ENCODE results near the gene ZNF25.
"Not testable (repeated sequence)": the region's sequence is repeated elsewhere in the genome, so short reads cannot be mapped to it uniquely, and the experiment has no call there.

Gene ZNF25

DNA sequence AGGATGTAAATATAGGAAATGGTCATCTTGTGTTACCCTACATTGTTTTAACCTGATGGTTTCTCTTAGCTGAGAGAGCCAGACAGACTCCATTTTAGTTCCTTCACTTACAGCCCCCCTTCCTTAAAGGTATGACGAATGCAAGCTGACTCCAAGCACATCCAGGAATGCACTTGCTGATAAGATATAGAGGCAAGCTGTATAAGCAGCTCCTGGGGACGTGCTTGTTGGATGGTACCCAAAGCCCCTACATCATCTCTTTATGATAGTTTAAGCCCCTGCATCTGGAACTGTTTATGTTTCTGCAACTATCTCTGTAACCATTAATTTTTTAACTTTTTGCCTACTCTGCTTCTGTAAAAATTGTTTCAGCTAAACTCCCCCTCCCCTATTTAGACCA, 41.7 kb downstream of the ZNF25 start:
- no peak for DNase-seq (ENCODE audit: low spot score)
- Histone ChIP-seq H3K14ac (ENCODE audit: low read length) (no peak overlapping the region), H4K8ac (ENCODE audit: low read depth, low read length) (no peak overlapping the region), H2AK5ac (ENCODE audit: low read depth, low read length) (no peak overlapping the region), H3K4me1 (ENCODE audit: control insufficient read depth in 2 of 2, insufficient read depth in 1 of 2, low read depth in 1 of 2, low read length in 2 of 2) (no peaks in the 10 kb centered on the region), H2BK5ac (ENCODE audit: low read length) (no peak overlapping the region), H3K9me3 (replicated peaks in 1 of 2; ENCODE audit: control insufficient read depth in 2 of 2, insufficient read depth in 1 of 2, low read depth in 1 of 2, low read length in 2 of 2) (peaks cover 0 to 21% of the 10 kb centered on the region in 2 donors), H3K9ac (ENCODE audit: low read depth, low read length, poor library complexity) (no peak overlapping the region), H2BK12ac (ENCODE audit: low read length) (no peak overlapping the region), H4K91ac (ENCODE audit: low read depth, low read length, poor library complexity) (no peak overlapping the region), H3K4me2 (ENCODE audit: insufficient read depth, low read length, poor library complexity, severe bottlenecking) (no peak overlapping the region), H3K27ac (replicated peaks; ENCODE audit: low read length) (no peak overlapping the region), H3K4ac (ENCODE audit: low read length) (no peak overlapping the region), H3K18ac (ENCODE audit: low read length) (no peak overlapping the region), H3K36me3 (replicated peaks in 1 of 2; ENCODE audit: control insufficient read depth in 2 of 2, insufficient read depth in 2 of 2, low read length in 2 of 2) (no peaks in the 10 kb centered on the region), H2BK120ac (ENCODE audit: low read depth, low read length) (no peak overlapping the region), H3K27me3 (ENCODE audit: control insufficient read depth in 3 of 3, insufficient read depth in 3 of 3, low read depth in 1 of 3, low read length in 3 of 3) (no peaks in the 10 kb centered on the region), H2AFZ (ENCODE audit: low read length) (no peak overlapping the region), H3K79me1 (ENCODE audit: low read depth, low read length) (no peaks in the 10 kb centered on the region), H3K4me3 (ENCODE audit: low read length in 2 of 2) (no peak overlapping the region), H2BK15ac (ENCODE audit: low read length) (no peak overlapping the region), H3K23ac (ENCODE audit: low read depth, low read length, poor library complexity) (no peak overlapping the region)
- no CpG with 5 or more reads among the region's 2 CpGs for WGBS, 2 donors (ENCODE audit: extremely low coverage in 2 of 2, insufficient read length in 2 of 2, insufficient replicate concordance in 1 of 2)

DNA sequence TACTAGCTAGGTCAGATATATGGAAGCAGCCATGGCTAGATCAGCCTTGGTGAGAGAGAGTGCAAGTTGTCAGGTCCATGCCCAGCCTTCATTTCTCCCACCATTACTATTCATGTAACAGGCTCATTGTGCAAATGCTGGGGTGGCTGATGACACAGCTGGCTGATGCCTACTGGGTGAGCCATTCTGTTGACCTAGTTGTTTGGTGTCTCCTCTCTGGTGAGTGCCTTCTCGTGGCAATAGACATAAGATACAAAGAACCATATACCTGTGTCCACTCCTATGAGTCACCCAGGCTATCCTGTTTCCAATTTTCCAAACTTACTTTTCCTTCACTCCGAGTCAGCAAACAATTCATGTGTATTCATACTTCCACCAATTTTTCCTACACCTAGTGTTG, 46.0 kb downstream of the ZNF25 start:
- Histone ChIP-seq H2AK5ac (ENCODE audit: low read depth, low read length) (no peak overlapping the region), H3K9me3 (replicated peaks in 1 of 2; ENCODE audit: control insufficient read depth in 2 of 2, insufficient read depth in 1 of 2, low read depth in 1 of 2, low read length in 2 of 2) (peaks cover 0 to 23% of the 10 kb centered on the region in 2 donors), H2AFZ (ENCODE audit: low read length) (no peak overlapping the region), H3K18ac (ENCODE audit: low read length) (no peak overlapping the region), H3K79me1 (ENCODE audit: low read depth, low read length) (no peaks in the 10 kb centered on the region), H4K91ac (ENCODE audit: low read depth, low read length, poor library complexity) (no peak overlapping the region), H3K4me2 (ENCODE audit: insufficient read depth, low read length, poor library complexity, severe bottlenecking) (no peak overlapping the region), H3K36me3 (replicated peaks in 1 of 2; ENCODE audit: control insufficient read depth in 2 of 2, insufficient read depth in 2 of 2, low read length in 2 of 2) (no peaks in the 10 kb centered on the region), H2BK12ac (ENCODE audit: low read length) (no peak overlapping the region), H3K27me3 (ENCODE audit: control insufficient read depth in 3 of 3, insufficient read depth in 3 of 3, low read depth in 1 of 3, low read length in 3 of 3) (no peaks in the 10 kb centered on the region), H3K23ac (ENCODE audit: low read depth, low read length, poor library complexity) (no peak overlapping the region), H3K4me1 (ENCODE audit: control insufficient read depth in 2 of 2, insufficient read depth in 1 of 2, low read depth in 1 of 2, low read length in 2 of 2) (no peaks in the 10 kb centered on the region), H2BK5ac (ENCODE audit: low read length) (no peak overlapping the region), H2BK15ac (ENCODE audit: low read length) (no peak overlapping the region), H4K8ac (ENCODE audit: low read depth, low read length) (no peak overlapping the region), H3K9ac (ENCODE audit: low read depth, low read length, poor library complexity) (peak overlapping the region; percentile 18), H3K4me3 (ENCODE audit: low read length in 2 of 2) (no peak overlapping the region), H3K27ac (replicated peaks; ENCODE audit: low read length) (no peak overlapping the region), H3K14ac (ENCODE audit: low read length) (no peak overlapping the region), H3K4ac (ENCODE audit: low read length) (no peak overlapping the region), H2BK120ac (ENCODE audit: low read depth, low read length) (no peak overlapping the region)
- DNase-seq (ENCODE audit: low spot score) = no peak
- WGBS, 2 donors (ENCODE audit: extremely low coverage in 2 of 2, insufficient read length in 2 of 2, insufficient replicate concordance in 1 of 2) = 100% methylated on average over 1 of the region's 2 CpGs; no CpG with 5 or more reads in 1 of the 2 donors

DNA sequence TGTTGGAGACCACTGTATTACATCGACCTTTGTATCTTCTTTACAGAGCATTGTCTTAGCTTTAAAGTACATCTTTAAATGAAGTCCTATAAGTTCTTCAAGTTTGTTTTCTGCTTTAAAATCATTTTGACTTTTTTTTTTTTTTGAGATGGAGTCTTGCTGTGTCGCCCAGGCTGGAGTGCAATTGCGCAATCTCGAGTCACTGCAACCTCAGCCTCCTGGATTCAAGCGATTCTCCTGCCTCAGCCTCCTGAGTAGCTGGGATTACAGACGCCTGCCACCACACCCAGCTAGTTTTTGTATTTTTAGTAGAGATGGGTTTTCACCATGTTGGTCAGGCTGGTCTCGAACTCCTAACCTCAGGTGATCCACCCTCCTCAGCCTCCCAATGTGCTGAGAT, 68.3 kb downstream of the ZNF25 start:
- not testable (repeated sequence) for H3K36me3 ChIP-seq (replicated peaks in 1 of 2; ENCODE audit: control insufficient read depth in 2 of 2, insufficient read depth in 2 of 2, low read length in 2 of 2)
- WGBS, 2 donors (ENCODE audit: extremely low coverage in 2 of 2, insufficient read length in 2 of 2, insufficient replicate concordance in 1 of 2) = no CpG with 5 or more reads among the region's 7 CpGs

DNA sequence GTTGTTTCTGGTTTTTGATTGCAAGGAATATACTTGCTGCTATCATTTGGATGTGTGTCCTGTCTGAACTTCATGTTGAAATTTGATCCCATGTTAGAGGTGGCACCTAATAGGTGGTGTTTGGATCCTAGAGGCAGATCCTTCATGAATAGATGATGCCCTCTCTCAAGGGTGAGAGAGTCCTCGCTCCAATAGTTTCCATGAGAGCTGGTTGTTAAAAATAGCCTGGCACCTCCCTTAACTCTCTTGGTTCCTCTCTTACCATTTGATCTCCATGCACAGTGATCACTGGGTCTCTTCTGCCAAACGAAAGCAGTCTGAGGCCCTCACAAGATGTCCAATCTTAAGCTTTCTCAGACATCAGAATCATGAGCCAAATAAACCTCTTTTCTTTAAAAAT, 70.1 kb downstream of the ZNF25 start:
- H3K79me1 ChIP-seq (ENCODE audit: low read depth, low read length) = no peaks in the 10 kb centered on the region
- H3K36me3 ChIP-seq (replicated peaks in 1 of 2; ENCODE audit: control insufficient read depth in 2 of 2, insufficient read depth in 2 of 2, low read length in 2 of 2) = no peaks in the 10 kb centered on the region
- no peak overlapping the region for H3K9ac ChIP-seq (ENCODE audit: low read depth, low read length, poor library complexity)
- no peak overlapping the region for H2BK120ac ChIP-seq (ENCODE audit: low read depth, low read length)
- DNase-seq (ENCODE audit: low spot score) = no peak
- no peak overlapping the region for H3K4me3 ChIP-seq (ENCODE audit: low read length in 2 of 2)
- no peak overlapping the region for H3K18ac ChIP-seq (ENCODE audit: low read length)
- peaks cover 0 to 5% of the 10 kb centered on the region in 2 donors for H3K9me3 ChIP-seq (replicated peaks in 1 of 2; ENCODE audit: control insufficient read depth in 2 of 2, insufficient read depth in 1 of 2, low read depth in 1 of 2, low read length in 2 of 2)
- no peak overlapping the region for H2AK5ac ChIP-seq (ENCODE audit: low read depth, low read length)
- H4K8ac ChIP-seq (ENCODE audit: low read depth, low read length) = no peak overlapping the region
- no peak overlapping the region for H3K14ac ChIP-seq (ENCODE audit: low read length)
- H3K4ac ChIP-seq (ENCODE audit: low read length) = no peak overlapping the region
- H3K27ac ChIP-seq (replicated peaks; ENCODE audit: low read length) = no peak overlapping the region
- H2BK5ac ChIP-seq (ENCODE audit: low read length) = no peak overlapping the region
- no peaks in the 10 kb centered on the region for H3K27me3 ChIP-seq (ENCODE audit: control insufficient read depth in 3 of 3, insufficient read depth in 3 of 3, low read depth in 1 of 3, low read length in 3 of 3)
- WGBS, 2 donors (ENCODE audit: extremely low coverage in 2 of 2, insufficient read length in 2 of 2, insufficient replicate concordance in 1 of 2) = no CpG with 5 or more reads among the region's 2 CpGs
- no peak overlapping the region for H4K91ac ChIP-seq (ENCODE audit: low read depth, low read length, poor library complexity)
- no peak overlapping the region for H2AFZ ChIP-seq (ENCODE audit: low read length)
- no peak overlapping the region for H3K4me2 ChIP-seq (ENCODE audit: insufficient read depth, low read length, poor library complexity, severe bottlenecking)
- no peaks in the 10 kb centered on the region for H3K4me1 ChIP-seq (ENCODE audit: control insufficient read depth in 2 of 2, insufficient read depth in 1 of 2, low read depth in 1 of 2, low read length in 2 of 2)
- H3K23ac ChIP-seq (ENCODE audit: low read depth, low read length, poor library complexity) = no peak overlapping the region
- H2BK12ac ChIP-seq (ENCODE audit: low read length) = no peak overlapping the region
- H2BK15ac ChIP-seq (ENCODE audit: low read length) = no peak overlapping the region

More for the DNA sequence above, 68.3 kb downstream of the ZNF25 start:
- H2AK5ac ChIP-seq (ENCODE audit: low read depth, low read length); H4K8ac ChIP-seq (ENCODE audit: low read depth, low read length); H2BK12ac ChIP-seq (ENCODE audit: low read length); H2AFZ ChIP-seq (ENCODE audit: low read length); H3K79me1 ChIP-seq (ENCODE audit: low read depth, low read length); H2BK15ac ChIP-seq (ENCODE audit: low read length); H3K4me1 ChIP-seq (ENCODE audit: control insufficient read depth in 2 of 2, insufficient read depth in 1 of 2, low read depth in 1 of 2, low read length in 2 of 2); H3K4me3 ChIP-seq (ENCODE audit: low read length in 2 of 2); DNase-seq (ENCODE audit: low spot score); H4K91ac ChIP-seq (ENCODE audit: low read depth, low read length, poor library complexity); H3K9me3 ChIP-seq (replicated peaks in 1 of 2; ENCODE audit: control insufficient read depth in 2 of 2, insufficient read depth in 1 of 2, low read depth in 1 of 2, low read length in 2 of 2); H3K27me3 ChIP-seq (ENCODE audit: control insufficient read depth in 3 of 3, insufficient read depth in 3 of 3, low read depth in 1 of 3, low read length in 3 of 3); H2BK5ac ChIP-seq (ENCODE audit: low read length); H3K4me2 ChIP-seq (ENCODE audit: insufficient read depth, low read length, poor library complexity, severe bottlenecking); H3K18ac ChIP-seq (ENCODE audit: low read length); H3K23ac ChIP-seq (ENCODE audit: low read depth, low read length, poor library complexity); H3K14ac ChIP-seq (ENCODE audit: low read length); H3K9ac ChIP-seq (ENCODE audit: low read depth, low read length, poor library complexity); H3K27ac ChIP-seq (replicated peaks; ENCODE audit: low read length); H2BK120ac ChIP-seq (ENCODE audit: low read depth, low read length); H3K4ac ChIP-seq (ENCODE audit: low read length): not testable (repeated sequence)
